Ovary (tissue), 9 donors: ENCODE data around the gene OSBPL3. TPM values are rescaled to one million over a fixed set of nuclear protein-coding genes. Genes with fewer than 3 reads are reported as not detected.

Source experiments
- DNase-seq, 5 donors: peaks; one replicate each; pipeline ENCODE4 v3.0.0-alpha.2; 2019 to 2020
- H3K27ac ChIP-seq, 2 donors: fragments of 200-600 bp; one replicate each; pipeline versions ENCODE4 v1.5.1 to v1.8.0; 2019 to 2022
- H3K27me3 ChIP-seq: fragments of 200-600 bp; one replicate; pipeline ENCODE4 v1.8.0; 2022
- H3K36me3 ChIP-seq: fragments of 200-600 bp; sonication (generic); one replicate; pipeline ENCODE4 v1.5.1; 2019
- H3K4me1 ChIP-seq: one replicate; pipeline ENCODE4 v1.8.1; 2013; ENCODE audit warnings: mild to moderate bottlenecking, moderate library complexity; ENCODE audit not compliant: insufficient read depth
- H3K4me3 ChIP-seq: fragments of 200-600 bp; sonication (generic); one replicate; pipeline ENCODE4 v1.5.1; 2017
- H3K9me3 ChIP-seq, 2 donors: fragments of 200-600 bp in 1 of 2; sonication (generic) in 1 of 2; one replicate each; pipeline versions ENCODE4 v1.5.1 to v1.8.1; 2013 to 2019; ENCODE audit warnings: mild to moderate bottlenecking in 1 of 2, moderate library complexity in 1 of 2
- CTCF ChIP-seq, 3 donors: fragments of 450-650 bp in 2 of 3; fragments of 200-600 bp in 1 of 3; IDR thresholded peaks; one replicate each; pipeline versions ENCODE4 v1.5.1 to v1.8.0; 2016 to 2022; ENCODE audit warnings: antibody characterized with exemption in 3 of 3, mild to moderate bottlenecking in 1 of 3
- EP300 ChIP-seq: sonication (generic); formaldehyde crosslinking; IDR thresholded peaks from one replicate; pipeline ENCODE4 v1.6.1; 2017; ENCODE audit warnings: antibody characterized with exemption
- POLR2A ChIP-seq: fragments of 450-650 bp; IDR thresholded peaks from one replicate; pipeline ENCODE4 v1.6.1; 2017; ENCODE audit warnings: antibody characterized with exemption, mild to moderate bottlenecking, moderate library complexity
- WGBS, 3 donors: extraction: QIAGEN DNeasy Blood & Tissue Kit in 1 of 3; methylation state at CpG; one replicate each; pipeline versions ENCODE4 v1.1.5 to v1.1.7; 2013 to 2017; 5-methylcytosine and 5-hydroxymethylcytosine counted together
- intact Hi-C, 4 donors: fragments of 100-400 bp; cut with DNase I; formaldehyde crosslinking; loops; one replicate each; pipeline versions ENCODE4 v1.11.0 to v1.15.1; 2022 to 2023
- polyA plus RNA-seq, 2 donors: library from polyadenylated mRNA; stranded (reverse); fragments of 200-250 nt in 1 of 2; fragments of 350-450 nt in 1 of 2; fragmentation: Illumina TruSeq in 1 of 2; extraction: RNeasy Lipid Tissue Mini Kit (QIAGEN cat#74804) in 1 of 2; gene quantifications; one replicate each; pipeline ENCODE4 v1.2.3, GENCODE V29; 2013 to 2014
- total RNA-seq, 7 donors: library from RNA; depleted of rRNA in 2 of 7; stranded (reverse); fragments of >200 nt in 2 of 7; fragmentation: NEBNext Ultra II Directional in 3 of 7; extraction: Animal tissue kit (Norgen Biotek cat#: 25700) in 3 of 7; gene quantifications; one replicate each; pipeline versions ENCODE4 v1.1.0 to v1.2.4, GENCODE V29; 2016 to 2023
- donor health status: DM: no; HTN: no; CAD: no; lungs with moderate emphysema.
- donor health status: DM: no; HTN: no; CAD: no.
- donor health status: Bipolar disorder and iron deficiency.
- donor health status: DM: yes; HTN: yes; CAD: no.
- donor health status: DM: no; HTN: no; CAD: no.
- donor health status: DM: yes; HTN: yes; CAD: no.

OSBPL3 gene
- total and polyA plus RNA-seq, 9 donors = 6.0 to 29.1 (median 13.1) TPM

DNA sequence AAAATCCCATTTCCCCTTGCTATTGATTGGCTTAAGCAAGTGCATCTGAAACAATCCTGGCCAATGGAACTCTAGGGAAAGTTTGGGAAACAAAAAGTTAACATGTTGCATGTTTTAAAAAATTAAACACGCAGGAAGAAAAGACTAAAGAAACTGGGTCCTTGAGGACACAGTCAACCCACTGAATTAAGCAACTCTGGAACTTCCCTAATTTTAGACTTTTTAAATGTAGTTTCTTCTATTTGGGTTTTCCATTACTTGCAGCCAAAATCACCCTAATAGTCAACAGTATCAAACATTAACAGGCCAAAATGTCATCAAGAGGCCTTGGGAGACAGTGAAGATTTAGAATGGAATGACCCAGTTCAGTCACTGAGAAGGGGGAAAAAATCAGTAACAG, 40.6 kb downstream of the OSBPL3 start:
- no peak for DNase-seq
- no peaks in the 10 kb centered on the region for H3K9me3 ChIP-seq
- H3K36me3 ChIP-seq = no peaks in the 10 kb centered on the region
- WGBS, 3 donors = 80 to 93% (median 85%) methylated on average over 1 of the region's 1 CpG
- TF ChIP-seq CTCF (IDR thresholded peaks at IDR 0.05) (no peak), POLR2A (no peak), EP300 (no peak)
- H3K27ac ChIP-seq = no peak overlapping the region
- peaks cover 2% of the 10 kb centered on the region for H3K4me1 ChIP-seq
- H3K27me3 ChIP-seq = no peaks in the 10 kb centered on the region
- intact Hi-C loops = no loop called here
- no peak overlapping the region for H3K4me3 ChIP-seq

DNA sequence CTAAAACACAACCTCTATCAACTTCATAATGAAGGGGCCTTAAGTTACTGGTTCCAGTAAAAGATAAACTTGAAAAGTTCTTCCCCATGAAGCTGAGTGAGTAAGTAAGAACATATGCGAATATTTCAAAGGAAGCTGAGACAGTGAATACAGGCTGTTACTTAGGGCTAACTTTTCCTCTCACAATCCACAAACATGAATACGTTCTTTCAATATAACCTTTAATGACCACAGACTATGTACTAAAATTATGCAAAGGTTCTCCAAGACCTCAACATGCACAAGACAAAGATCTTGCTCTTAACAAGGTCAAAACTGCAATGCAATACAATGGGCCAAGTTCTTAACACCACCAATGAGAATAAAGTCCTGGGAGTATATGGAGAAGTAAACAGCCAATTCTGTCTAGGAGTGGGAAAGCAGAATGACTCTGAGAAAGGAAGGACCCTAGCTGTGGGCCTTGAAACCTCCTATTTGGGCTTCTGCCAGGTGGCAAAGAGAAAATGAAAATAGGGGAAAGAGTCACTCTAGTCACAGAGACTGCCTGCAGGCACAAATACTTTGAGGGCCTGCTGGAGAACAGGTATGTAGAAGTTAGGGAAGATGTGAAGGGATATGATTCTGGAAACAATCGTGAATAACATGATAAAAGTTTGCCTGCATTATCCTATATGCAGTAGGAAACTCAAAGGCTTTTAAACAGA, 43.7 kb downstream of the OSBPL3 start:
- WGBS, 3 donors = 84 to 89% (median 85%) methylated on average over 3 of the region's 3 CpGs
- TF ChIP-seq EP300 = no peak
- no peak for TF ChIP-seq CTCF (IDR thresholded peaks at IDR 0.05)
- TF ChIP-seq POLR2A = no peak
- intact Hi-C loops = no loop called here
- Histone ChIP-seq H3K9me3 (no peaks in the 10 kb centered on the region), H3K27me3 (no peaks in the 10 kb centered on the region), H3K4me1 (peaks cover 2% of the 10 kb centered on the region), H3K27ac (no peak overlapping the region), H3K36me3 (no peaks in the 10 kb centered on the region), H3K4me3 (no peak overlapping the region)
- DNase-seq = no peak

DNA sequence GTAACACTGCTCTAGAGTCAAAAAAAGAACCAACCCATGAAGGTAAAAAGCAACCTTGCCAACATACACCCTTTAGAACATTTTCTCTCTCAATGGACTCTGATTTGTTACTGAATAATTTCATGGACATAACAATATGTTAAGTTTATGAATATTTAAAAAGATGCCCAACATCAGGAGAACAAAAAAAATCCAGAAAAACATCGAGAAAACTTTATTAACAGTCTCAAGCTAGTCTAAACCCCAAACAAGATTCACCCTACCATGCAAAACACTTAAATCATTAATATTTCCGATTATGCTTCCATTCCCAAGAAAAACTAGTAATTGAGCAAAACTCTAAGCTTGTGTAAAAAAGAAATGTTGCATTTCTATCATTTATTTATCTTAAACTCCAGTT, 46.7 kb downstream of the OSBPL3 start:
- intact Hi-C loops = no loop called here
- Histone ChIP-seq H3K4me1 (no peaks in the 10 kb centered on the region), H3K9me3 (no peaks in the 10 kb centered on the region), H3K36me3 (no peaks in the 10 kb centered on the region), H3K27me3 (no peaks in the 10 kb centered on the region), H3K4me3 (no peak overlapping the region), H3K27ac (no peak overlapping the region)
- 90 to 95% (median 95%) methylated on average over 2 of the region's 2 CpGs for WGBS, 3 donors
- no peak for TF ChIP-seq CTCF (IDR thresholded peaks at IDR 0.05)
- TF ChIP-seq EP300 = no peak
- TF ChIP-seq POLR2A = no peak
- no peak for DNase-seq

- WGBS, 3 donors = 90 to 94% (median 92%) methylated on average over 10 of the region's 10 CpGs
- H3K9me3 ChIP-seq = no peaks in the 10 kb centered on the region
- no peak overlapping the region for H3K27ac ChIP-seq
- DNase-seq = no peak
- intact Hi-C loops = no loop called here
- H3K4me3 ChIP-seq = no peak overlapping the region
- H3K27me3 ChIP-seq = no peaks in the 10 kb centered on the region
- no peak for TF ChIP-seq POLR2A
- TF ChIP-seq EP300 = no peak
- TF ChIP-seq CTCF (IDR thresholded peaks at IDR 0.05) = no peak
- H3K36me3 ChIP-seq = no peaks in the 10 kb centered on the region
- no peaks in the 10 kb centered on the region for H3K4me1 ChIP-seq
Observed at GRCh38 chr7:24932815-24933214, 47.2 kb downstream of the OSBPL3 start.
